HepG2 (cell line): ENCODE results near the gene SCP2. TPM values are rescaled to one million over a fixed set of nuclear protein-coding genes. Genes with fewer than 3 reads are reported as not detected.

Source experiments
- ATAC-seq: fragments of 200-7000 bp; cut with Tn5 transposase; 3 replicates; pipeline ENCODE4 v1.9.1; 2020; ENCODE audit warnings: mild to moderate bottlenecking, moderate library complexity
- BruUV-seq: library from RNA; stranded (reverse); fragments of 400-500 nt; replicated peaks from 2 replicates; lab custom pipeline; 2021; lab: Mats Ljungman, UMichigan
- CTCF ChIA-PET: fragments of 300-600 bp; formaldehyde crosslinking; extraction: SDS; loops from one replicate; lab custom pipeline; 2021; ENCODE audit warnings: low total read pairs, inconsistent platforms, low intra/inter-chr PET ratio; lab: Yijun Ruan, JAX
- POLR2A ChIA-PET: fragments of 350-600 bp; sonication (Branson Sonifier 250); formaldehyde crosslinking; loops from one replicate; lab custom pipeline; 2020; ENCODE audit warnings: antibody characterized with exemption, inconsistent platforms; lab: Yijun Ruan, JAX
- DNase-seq: peaks from one replicate; pipeline ENCODE4 v3.0.0-alpha.2; 2015; ENCODE audit warnings: low spot score
- FAIRE-seq: peaks from 3 replicates; lab custom pipeline; 2011; peaks lifted over from hg19 to GRCh38; lab: Jason Lieb, UNC
- H2AFZ ChIP-seq: one replicate; pipeline ENCODE4 v1.6.1; 2011; ENCODE audit warnings: low read length, inconsistent platforms
- H3K27ac ChIP-seq: fragments of 300-600 bp; 3 replicates; pipeline ENCODE4 v1.8.0; 2011; ENCODE audit warnings: mixed run types, mild to moderate bottlenecking, mixed read lengths, low read length, inconsistent platforms; ENCODE audit not compliant: insufficient read depth; ENCODE audit errors: extremely low read length
- H3K27me3 ChIP-seq, 2 experiments: fragments of 200-600 bp in 1 of 2; 2 replicates in 1 of 2; 3 replicates in 1 of 2; pipeline versions ENCODE4 v1.6.0 to v1.8.0; 2011; ENCODE audit warnings: low read length in 2 of 2, mild to moderate bottlenecking in 2 of 2, moderate library complexity in 2 of 2, inconsistent platforms in 1 of 2; ENCODE audit not compliant: insufficient read depth in 2 of 2, control insufficient read depth in 1 of 2
- H3K36me3 ChIP-seq, 2 experiments: fragments of 200-600 bp in 1 of 2; replicated peaks in 1 of 2; 2 replicates in 1 of 2; 3 replicates in 1 of 2; pipeline versions ENCODE4 v1.5.1 to v1.8.0; 2011; ENCODE audit warnings: low read length in 2 of 2, inconsistent platforms in 1 of 2; ENCODE audit not compliant: insufficient read depth in 2 of 2, control insufficient read depth in 1 of 2
- H3K4me1 ChIP-seq: 2 replicates; pipeline ENCODE4 v1.5.1; 2012; ENCODE audit warnings: low read length, inconsistent platforms; ENCODE audit not compliant: insufficient read depth
- H3K4me2 ChIP-seq: 2 replicates; pipeline ENCODE4 v1.6.0; 2011; ENCODE audit warnings: low read depth, low read length, inconsistent platforms
- H3K4me3 ChIP-seq, 3 experiments: fragments of 200-600 bp in 1 of 3; sonication (generic), shearing (Covaris generic) in 1 of 3; replicated peaks in 1 of 3; 2 replicates each; pipeline ENCODE4 v1.5.1; 2011 to 2016; ENCODE audit warnings: low read length in 3 of 3, inconsistent platforms in 2 of 3, low read depth in 2 of 3, mild to moderate bottlenecking in 2 of 3, control low read depth in 1 of 3, mixed read lengths in 1 of 3; ENCODE audit not compliant: insufficient read depth in 1 of 3
- H3K79me2 ChIP-seq: one replicate; pipeline ENCODE4 v1.6.1; 2011; ENCODE audit warnings: low read length, inconsistent platforms; ENCODE audit not compliant: insufficient read depth
- H3K9ac ChIP-seq: 2 replicates; pipeline ENCODE4 v1.6.0; 2011; ENCODE audit warnings: mild to moderate bottlenecking, low read depth, low read length, inconsistent platforms; ENCODE audit not compliant: insufficient read depth
- H3K9me3 ChIP-seq: 2 replicates; pipeline ENCODE4 v1.5.1; 2012; ENCODE audit warnings: mild to moderate bottlenecking, low read length
- H4K20me1 ChIP-seq: 2 replicates; pipeline ENCODE4 v1.6.0; 2011; ENCODE audit warnings: inconsistent platforms, mild to moderate bottlenecking, low read length, moderate library complexity; ENCODE audit not compliant: insufficient read depth
- HCFC1 ChIP-seq: fragments of 150-350 bp; IDR thresholded peaks from 2 replicates; pipeline ENCODE4 v1.6.1; 2014; ENCODE audit warnings: low read depth, low read length
- HMG20A ChIP-seq: IDR thresholded peaks from 2 replicates; pipeline ENCODE4 v1.6.1; 2016; ENCODE audit warnings: borderline replicate concordance
- LCORL ChIP-seq, 2 experiments: fragments of 450-650 bp in 1 of 2; sonication (generic) in 1 of 2; formaldehyde crosslinking in 1 of 2; IDR thresholded peaks; 2 replicates each; pipeline versions ENCODE4 v1.5.0 to v1.6.1; 2017 to 2020; ENCODE audit warnings: antibody characterized with exemption in 1 of 2, missing genetic modification reagents in 1 of 2
- NFIB ChIP-seq: sonication (generic); formaldehyde crosslinking; IDR thresholded peaks from 2 replicates; pipeline ENCODE4 v1.9.0; 2021; ENCODE audit warnings: missing genetic modification reagents, mild to moderate bottlenecking, borderline replicate concordance
- NFRKB ChIP-seq: fragments of 450-650 bp; IDR thresholded peaks from 2 replicates; pipeline ENCODE4 v1.6.1; 2017
- NR2F2 ChIP-seq: IDR thresholded peaks from 2 replicates; pipeline ENCODE4 v1.6.1; 2012; ENCODE audit warnings: low read depth, inconsistent platforms, borderline replicate concordance
- PHF5A ChIP-seq: IDR thresholded peaks from one replicate; pipeline ENCODE4 v1.6.1; 2018; ENCODE audit warnings: low read depth, missing genetic modification reagents; ENCODE audit not compliant: unreplicated experiment
- RAD21 ChIP-seq: fragments of 450-650 bp; formaldehyde crosslinking; IDR thresholded peaks from 2 replicates; pipeline ENCODE4 v1.5.0; 2020; ENCODE audit warnings: mild to moderate bottlenecking
- SRY ChIP-seq: sonication (generic); formaldehyde crosslinking; IDR thresholded peaks from 2 replicates; pipeline ENCODE4 v1.8.0; 2022; ENCODE audit warnings: mild to moderate bottlenecking, missing genetic modification reagents
- TBL1XR1 ChIP-seq: fragments of 150-350 bp; IDR thresholded peaks from 2 replicates; pipeline ENCODE4 v1.6.1; 2014; ENCODE audit warnings: borderline replicate concordance, low read length; ENCODE audit not compliant: partially characterized antibody
- ZBTB1 ChIP-seq: sonication (generic); formaldehyde crosslinking; IDR thresholded peaks from 2 replicates; pipeline ENCODE4 v1.4.0; 2020; ENCODE audit warnings: missing genetic modification reagents, borderline replicate concordance
- ZMYM3 ChIP-seq: sonication (generic); formaldehyde crosslinking; IDR thresholded peaks from 2 replicates; pipeline ENCODE4 v1.5.1; 2020; ENCODE audit warnings: mild to moderate bottlenecking, missing genetic modification reagents
- ZNF205 ChIP-seq: IDR thresholded peaks from 2 replicates; pipeline ENCODE4 v1.6.1; 2018; ENCODE audit warnings: missing biosample characterization, missing genetic modification reagents
- ZNF24 ChIP-seq: fragments of 450-650 bp; IDR thresholded peaks from 2 replicates; pipeline ENCODE4 v1.6.1; 2017; ENCODE audit warnings: antibody characterized with exemption, mild to moderate bottlenecking
- ZNF343 ChIP-seq: sonication (generic); formaldehyde crosslinking; IDR thresholded peaks from 2 replicates; pipeline ENCODE4 v1.4.0; 2020; ENCODE audit warnings: mild to moderate bottlenecking, missing genetic modification reagents
- ZNF569 ChIP-seq: sonication (generic); formaldehyde crosslinking; IDR thresholded peaks from 2 replicates; pipeline ENCODE4 v1.5.0; 2020; ENCODE audit warnings: mild to moderate bottlenecking, missing genetic modification reagents, moderate library complexity, borderline replicate concordance
- ZNF670 ChIP-seq: sonication (generic); formaldehyde crosslinking; IDR thresholded peaks from 2 replicates; pipeline ENCODE4 v1.8.0; 2022; ENCODE audit warnings: mild to moderate bottlenecking, missing genetic modification reagents, borderline replicate concordance
- ZSCAN30 ChIP-seq: sonication (generic); formaldehyde crosslinking; IDR thresholded peaks from 2 replicates; pipeline ENCODE4 v1.5.0; 2020; ENCODE audit warnings: mild to moderate bottlenecking, missing genetic modification reagents
- WGBS: methylation state at CpG from one replicate; pipeline ENCODE4 v1.1.6; 2017; ENCODE audit warnings: low lambda C conversion rate; 5-methylcytosine and 5-hydroxymethylcytosine counted together
- in situ Hi-C: cut with HindIII; loops from 2 replicates; pipeline ENCODE4 v1.10.0; 2017; ENCODE audit warnings: low pct_unique_long_range_greater_than_20kb; ENCODE audit not compliant: extremely low pct_ligation_motif_present
- intact Hi-C: fragments of 100-400 bp; cut with micrococcal nuclease; formaldehyde crosslinking; loops from one replicate; pipeline ENCODE4 v1.10.0; 2022; ENCODE audit not compliant: unreplicated experiment
- polyA plus RNA-seq, 8 experiments: library from polyadenylated mRNA; depleted of rRNA in 3 of 8; stranded (reverse) in 7 of 8; unstranded in 1 of 8; fragments of >200 nt; fragmentation: Illumina TruSeq in 4 of 8; extraction: Trizol in 4 of 8; gene quantifications; 2 replicates each; pipeline versions ENCODE4 v1.2.1 to v1.2.3, GENCODE V29; 2011 to 2016; ENCODE audit warnings: low read depth in 4 of 8, missing spikeins in 1 of 8, mixed read lengths in 1 of 8; ENCODE audit not compliant: insufficient read depth in 1 of 8
- total RNA-seq, 5 experiments: library from RNA; depleted of rRNA; stranded (reverse); fragments of >200 nt; fragmentation: Illumina TruSeq; extraction: Trizol; gene quantifications; 2 replicates each; pipeline ENCODE4 v1.2.3, GENCODE V29; 2016; ENCODE audit warnings: low read depth in 1 of 5
- TF ChIP-seq, protein P1 (sequence below): sonication (generic); formaldehyde crosslinking; IDR thresholded peaks from 2 replicates; pipeline ENCODE4 v1.8.1; 2023; ENCODE audit warnings: mild to moderate bottlenecking, missing genetic modification reagents
- TF ChIP-seq, protein P2 (sequence below): sonication (generic); formaldehyde crosslinking; IDR thresholded peaks from 2 replicates; pipeline ENCODE4 v1.4.0; 2020; ENCODE audit warnings: mild to moderate bottlenecking, missing genetic modification reagents
- TF ChIP-seq, protein P3 (sequence below): sonication (generic); formaldehyde crosslinking; IDR thresholded peaks from 2 replicates; pipeline ENCODE4 v1.5.1; 2020; ENCODE audit warnings: missing genetic modification reagents, mild to moderate bottlenecking, borderline replicate concordance

The SCP2 gene
- total and polyA plus RNA-seq, 2 of the 13 experiments (the other 11 are each of a cell fraction or from before 2014, with no cell fraction given): 59.0 to 133 TPM

DNA sequence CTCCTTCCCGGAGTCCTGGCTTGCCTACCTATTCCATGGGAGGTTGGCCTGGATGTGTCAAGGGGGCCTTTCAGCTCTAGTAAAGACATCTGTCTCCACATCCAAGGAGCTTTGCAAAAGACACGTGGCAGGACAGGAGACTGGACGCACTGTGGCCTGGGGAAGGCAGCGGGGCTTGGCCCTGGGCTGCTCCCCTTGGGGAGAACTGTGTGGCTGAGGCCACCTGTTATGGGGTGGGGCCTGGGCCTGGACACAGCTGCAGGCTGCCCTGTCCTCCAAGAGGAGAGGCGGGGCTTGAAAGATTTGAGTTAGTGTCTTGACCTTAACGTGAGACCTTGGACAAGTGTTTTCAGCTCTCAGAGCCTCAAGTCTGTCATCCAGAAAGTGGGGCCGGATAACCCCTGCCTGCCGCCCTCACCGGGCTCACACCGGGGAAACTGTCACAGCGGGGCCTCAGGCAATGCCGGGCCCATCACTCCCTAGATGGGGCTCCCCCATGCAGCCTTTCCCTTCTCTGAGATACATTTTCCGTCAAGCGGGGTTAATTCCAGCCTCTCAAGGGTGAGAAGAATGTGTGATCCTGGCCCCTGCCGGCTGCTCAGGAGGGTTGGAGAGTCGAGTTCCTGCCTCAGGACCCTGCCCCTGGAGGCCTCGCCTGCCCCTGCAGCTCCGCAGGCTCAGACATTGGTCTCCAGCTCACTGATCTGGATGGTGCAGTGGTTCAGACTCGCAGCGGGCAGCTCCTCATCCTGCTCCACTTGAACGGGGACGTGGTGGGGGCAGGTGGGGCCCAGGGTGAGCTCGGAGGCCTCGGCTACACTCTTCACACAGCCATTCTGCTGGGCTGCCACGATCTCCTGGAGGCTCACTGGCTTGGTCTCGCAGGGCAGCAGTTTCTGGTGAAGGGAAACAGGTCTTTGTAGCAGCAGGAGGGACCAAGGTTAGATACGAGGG lies 160.5 kb downstream of the SCP2 start:
- BruUV-seq: no TSS peak
- WGBS: 65% methylated on average over 2 of the region's 27 CpGs
- H4K20me1 ChIP-seq: no peaks in the 10 kb centered on the region
- peaks cover 23 to 56% of the 10 kb centered on the region in 2 experiments for H3K27me3 ChIP-seq
- H2AFZ ChIP-seq: no peak overlapping the region
- H3K4me2 ChIP-seq: peak overlapping the region; percentile 82
- H3K4me1 ChIP-seq: peaks cover 82% of the 10 kb centered on the region
- POLR2A ChIA-PET: interaction anchor here (0.8 to 1.0 kb wide), 3 partner anchors 43 to 96 kb away, joined by 3 read pairs; no protein-coding TSS in a partner anchor
- H3K4me3 ChIP-seq: peak overlapping the region in 1 of 3 experiments; percentile 57; a peak in 1 of 6 replicates
- no peaks in the 10 kb centered on the region for H3K79me2 ChIP-seq
- no peaks in the 10 kb centered on the region for H3K36me3 ChIP-seq
- in situ Hi-C loops: no loop called here
- intact Hi-C loops: loop anchor here (5.0 to 10.0 kb wide), 2 partner anchors 35 to 97 kb away; no protein-coding TSS in a partner anchor
- H3K9me3 ChIP-seq: no peaks in the 10 kb centered on the region
- CTCF ChIA-PET: no interaction called here
- no peak overlapping the region for H3K27ac ChIP-seq
- peak overlapping the region; percentile 45; the same call in 1 of the 2 replicates for H3K9ac ChIP-seq
- ATAC-seq (peak; percentile 76), FAIRE-seq (no peak), DNase-seq (peak; percentile 25)
- TF ChIP-seq ZSCAN30 (CRISPR knock-in tag) (no peak), RAD21 (CRISPR knock-in tag) (peak; percentile 50; the same call in 1 of the 2 replicates), SRY (no peak), ZNF569 (no peak), NFRKB (no peak), LCORL (IDR thresholded peaks at IDR 0.05) (no peak), LCORL (CRISPR knock-in tag; IDR thresholded peaks at IDR 0.05) (no peak), ZBTB1 (CRISPR knock-in tag) (no peak), NR2F2 (no peak), PHF5A (CRISPR knock-in tag) (no peak), HCFC1 (no peak), TBL1XR1 (no peak), HMG20A (CRISPR knock-in tag) (no peak), ZNF205 (CRISPR knock-in tag) (peak; percentile 82), ZNF24 (no peak), ZMYM3 (CRISPR knock-in tag) (peak; percentile 85), ZNF670 (CRISPR knock-in tag) (no peak), ZNF343 (no peak), NFIB (CRISPR knock-in tag) (no peak)
- TF ChIP-seq, protein P1, sequence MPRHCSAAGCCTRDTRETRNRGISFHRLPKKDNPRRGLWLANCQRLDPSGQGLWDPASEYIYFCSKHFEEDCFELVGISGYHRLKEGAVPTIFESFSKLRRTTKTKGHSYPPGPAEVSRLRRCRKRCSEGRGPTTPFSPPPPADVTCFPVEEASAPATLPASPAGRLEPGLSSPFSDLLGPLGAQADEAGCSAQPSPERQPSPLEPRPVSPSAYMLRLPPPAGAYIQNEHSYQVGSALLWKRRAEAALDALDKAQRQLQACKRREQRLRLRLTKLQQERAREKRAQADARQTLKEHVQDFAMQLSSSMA (CRISPR knock-in tag): 0 out of 2 replicates have a peak, but pooled peaks have one; percentile 58
- TF ChIP-seq, protein P2, sequence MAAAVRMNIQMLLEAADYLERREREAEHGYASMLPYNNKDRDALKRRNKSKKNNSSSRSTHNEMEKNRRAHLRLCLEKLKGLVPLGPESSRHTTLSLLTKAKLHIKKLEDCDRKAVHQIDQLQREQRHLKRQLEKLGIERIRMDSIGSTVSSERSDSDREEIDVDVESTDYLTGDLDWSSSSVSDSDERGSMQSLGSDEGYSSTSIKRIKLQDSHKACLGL (CRISPR knock-in tag): no peak
- TF ChIP-seq, protein P3, sequence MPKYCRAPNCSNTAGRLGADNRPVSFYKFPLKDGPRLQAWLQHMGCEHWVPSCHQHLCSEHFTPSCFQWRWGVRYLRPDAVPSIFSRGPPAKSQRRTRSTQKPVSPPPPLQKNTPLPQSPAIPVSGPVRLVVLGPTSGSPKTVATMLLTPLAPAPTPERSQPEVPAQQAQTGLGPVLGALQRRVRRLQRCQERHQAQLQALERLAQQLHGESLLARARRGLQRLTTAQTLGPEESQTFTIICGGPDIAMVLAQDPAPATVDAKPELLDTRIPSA (CRISPR knock-in tag): no peak
